IMR-90 (cell line): Measurements from ENCODE around the gene GNGT1. TPM values are rescaled to one million over a fixed set of nuclear protein-coding genes. Genes with fewer than 3 reads are reported as not detected.

Source experiments
- ATAC-seq: fragments of 200-7000 bp; cut with Tn5 transposase; 2 replicates; pipeline ENCODE4 v1.9.1; 2020; ENCODE audit warnings: low read depth, mild to moderate bottlenecking, moderate library complexity
- BruUV-seq: library from RNA; stranded (reverse); fragments of 400-500 nt; replicated peaks from 2 replicates; lab custom pipeline; 2021; lab: Mats Ljungman, UMichigan
- CTCF ChIA-PET: fragments of 300-600 bp; formaldehyde crosslinking; extraction: SDS; loops from one replicate; lab custom pipeline; 2021; ENCODE audit warnings: antibody characterized with exemption; lab: Yijun Ruan, JAX
- POLR2A ChIA-PET: fragments of 300-600 bp; sonication (Branson Sonifier 250); formaldehyde crosslinking; loops from one replicate; lab custom pipeline; 2022; ENCODE audit warnings: antibody characterized with exemption; ENCODE audit not compliant: unreplicated experiment; lab: Charles Lee
- DNase-seq: peaks from one replicate; pipeline ENCODE4 v3.0.0; 2013
- H2AFZ ChIP-seq: replicated peaks from 2 replicates; pipeline ENCODE3; 2013; ENCODE audit warnings: low read length, mild to moderate bottlenecking; ENCODE audit not compliant: poor library complexity
- H2AK5ac ChIP-seq: 2 replicates; pipeline ENCODE4 v1.6.1; 2013; ENCODE audit warnings: low read depth, low read length, inconsistent platforms
- H2AK9ac ChIP-seq: replicated peaks from 2 replicates; pipeline ENCODE3; 2013; ENCODE audit warnings: mild to moderate bottlenecking, low read depth, low read length, moderate library complexity; ENCODE audit not compliant: poor library complexity
- H2BK120ac ChIP-seq: 2 replicates; pipeline ENCODE4 v1.6.1; 2013; ENCODE audit warnings: low read depth, low read length, inconsistent platforms
- H2BK15ac ChIP-seq: 3 replicates; pipeline ENCODE4 v1.6.1; 2013; ENCODE audit warnings: low read depth, low read length, inconsistent platforms
- H2BK20ac ChIP-seq: 2 replicates; pipeline ENCODE4 v1.6.1; 2013; ENCODE audit warnings: low read depth, mild to moderate bottlenecking, inconsistent platforms, low read length, moderate library complexity
- H2BK5ac ChIP-seq: 2 replicates; pipeline ENCODE4 v1.6.1; 2013; ENCODE audit warnings: mild to moderate bottlenecking, low read depth, low read length, inconsistent platforms; ENCODE audit not compliant: poor library complexity, severe bottlenecking
- H3K14ac ChIP-seq: replicated peaks from 2 replicates; pipeline ENCODE4 v1.6.1; 2013; ENCODE audit warnings: low read depth, low read length, inconsistent platforms
- H3K18ac ChIP-seq: 2 replicates; pipeline ENCODE4 v1.6.1; 2013; ENCODE audit warnings: low read depth, low read length, control low read depth
- H3K23ac ChIP-seq: 2 replicates; pipeline ENCODE4 v1.6.1; 2013; ENCODE audit warnings: low read depth, low read length, inconsistent platforms
- H3K27ac ChIP-seq: 2 replicates; pipeline ENCODE4 v1.5.1; 2013; ENCODE audit warnings: mild to moderate bottlenecking, control low read depth, low read length; ENCODE audit not compliant: insufficient read depth
- H3K27me3 ChIP-seq: 2 replicates; pipeline ENCODE4 v1.6.1; 2013; ENCODE audit warnings: low read length; ENCODE audit not compliant: control insufficient read depth, insufficient read depth
- H3K36me3 ChIP-seq: 2 replicates; pipeline ENCODE4 v1.6.1; 2013; ENCODE audit warnings: low read length, mixed read lengths; ENCODE audit not compliant: control insufficient read depth, insufficient read depth
- H3K4ac ChIP-seq: 2 replicates; pipeline ENCODE4 v1.6.1; 2013; ENCODE audit warnings: low read depth, low read length, inconsistent platforms
- H3K4me1 ChIP-seq: 2 replicates; pipeline ENCODE4 v1.6.1; 2013; ENCODE audit warnings: low read length, mixed read lengths; ENCODE audit not compliant: control insufficient read depth, insufficient read depth
- H3K4me2 ChIP-seq: 2 replicates; pipeline ENCODE4 v1.6.1; 2013; ENCODE audit warnings: low read depth, mild to moderate bottlenecking, control low read depth, low read length, moderate library complexity
- H3K4me3 ChIP-seq: 2 replicates; pipeline ENCODE4 v1.5.1; 2013; ENCODE audit warnings: low read depth, mild to moderate bottlenecking, control low read depth, low read length, moderate library complexity; ENCODE audit not compliant: insufficient read depth
- H3K56ac ChIP-seq: 2 replicates; pipeline ENCODE4 v1.6.1; 2013; ENCODE audit warnings: low read length, inconsistent platforms; ENCODE audit not compliant: insufficient read depth; ENCODE audit errors: extremely low read depth
- H3K79me1 ChIP-seq, 2 experiments: 2 replicates each; pipeline ENCODE4 v1.6.1; 2013; ENCODE audit warnings: low read length in 2 of 2, inconsistent platforms in 1 of 2, low read depth in 1 of 2
- H3K9ac ChIP-seq: 2 replicates; pipeline ENCODE4 v1.6.1; 2013; ENCODE audit warnings: low read depth, low read length, control low read depth
- H3K9me1 ChIP-seq: 2 replicates; pipeline ENCODE4 v1.6.1; 2013; ENCODE audit warnings: low read length, inconsistent platforms; ENCODE audit not compliant: insufficient read depth
- H3K9me3 ChIP-seq: 2 replicates; pipeline ENCODE4 v1.6.1; 2013; ENCODE audit warnings: low read length; ENCODE audit not compliant: control insufficient read depth, insufficient read depth
- H4K20me1 ChIP-seq: 2 replicates; pipeline ENCODE4 v1.6.1; 2013; ENCODE audit warnings: low read length, inconsistent platforms; ENCODE audit not compliant: insufficient read depth
- H4K5ac ChIP-seq: 2 replicates; pipeline ENCODE4 v1.6.1; 2013; ENCODE audit warnings: mild to moderate bottlenecking, low read depth, low read length, control low read depth
- H4K8ac ChIP-seq, 2 experiments: 2 replicates each; pipeline ENCODE4 v1.6.1; 2013; ENCODE audit warnings: low read depth in 2 of 2, low read length in 2 of 2, control low read depth in 1 of 2, inconsistent platforms in 1 of 2
- H4K91ac ChIP-seq: 2 replicates; pipeline ENCODE4 v1.6.1; 2013; ENCODE audit warnings: low read depth, low read length, inconsistent platforms; ENCODE audit not compliant: insufficient read depth
- CEBPB ChIP-seq: IDR thresholded peaks from 2 replicates; pipeline ENCODE4 v1.6.1; 2012; ENCODE audit warnings: low read depth, low read length, improper control_type of control experiment
- MAZ ChIP-seq: IDR thresholded peaks from 2 replicates; pipeline ENCODE4 v1.6.1; 2012; ENCODE audit warnings: low read depth, mild to moderate bottlenecking, low read length, improper control_type of control experiment, moderate library complexity, borderline replicate concordance
- MXI1 ChIP-seq: IDR thresholded peaks from 2 replicates; pipeline ENCODE4 v1.6.1; 2012; ENCODE audit warnings: low read depth, mild to moderate bottlenecking, low read length, moderate library complexity, borderline replicate concordance
- RAD21 ChIP-seq: IDR thresholded peaks from 2 replicates; pipeline ENCODE4 v1.6.1; 2012; ENCODE audit warnings: low read length, improper control_type of control experiment
- RCOR1 ChIP-seq: IDR thresholded peaks from 2 replicates; pipeline ENCODE4 v1.6.1; 2012; ENCODE audit warnings: mild to moderate bottlenecking, low read length, improper control_type of control experiment; ENCODE audit not compliant: insufficient replicate concordance
- RFX5 ChIP-seq: IDR thresholded peaks from 2 replicates; pipeline ENCODE4 v1.8.0; 2012; ENCODE audit warnings: low read depth, mild to moderate bottlenecking, low read length, moderate library complexity
- WGBS, 2 experiments: methylation state at CpG; one replicate each; pipeline versions ENCODE4 v1.1.5 to v1.1.7; 2013; ENCODE audit warnings: missing lambda C conversion rate in 2 of 2; ENCODE audit not compliant: insufficient read length in 1 of 2; ENCODE audit errors: extremely low coverage in 2 of 2; 5-methylcytosine and 5-hydroxymethylcytosine counted together
- dilution Hi-C: fragments of 300-500 bp; cut with HindIII; formaldehyde crosslinking; loops from one replicate; pipeline ENCODE4 v1.14.3; 2018; ENCODE audit warnings: low sequenced_read_pairs; ENCODE audit not compliant: unreplicated experiment
- in situ Hi-C: fragments of 300-500 bp; cut with MboI; formaldehyde crosslinking; loops from 3 replicates; pipeline ENCODE4 v1.14.3; 2019; ENCODE audit warnings: low sequenced_read_pairs, inconsistent platforms, mixed read lengths
- intact Hi-C: fragments of 100-400 bp; cut with micrococcal nuclease; formaldehyde crosslinking; loops from 2 replicates; pipeline ENCODE4 v1.10.0; 2022
- polyA plus RNA-seq, 3 experiments: library from polyadenylated mRNA; depleted of rRNA; stranded (reverse); fragments of >200 nt; gene quantifications; 2 replicates each; pipeline ENCODE4 v1.2.3, GENCODE V29; 2012; ENCODE audit warnings: low replicate concordance in 1 of 3
- total RNA-seq: library from RNA; depleted of rRNA; stranded (reverse); fragments of >200 nt; gene quantifications from 2 replicates; pipeline ENCODE4 v1.2.3, GENCODE V29; 2012
- TF ChIP-seq, protein P1 (sequence below): fragments of 150-350 bp; IDR thresholded peaks from 2 replicates; pipeline ENCODE4 v1.6.1; 2017; ENCODE audit warnings: mild to moderate bottlenecking, antibody characterized with exemption, low read length, low read depth
- TF ChIP-seq, protein P2 (sequence below): conservative IDR thresholded peaks from 2 replicates; pipeline ENCODE4 v1.5.1; 2012; ENCODE audit warnings: mild to moderate bottlenecking, low read depth, low read length, improper control_type of control experiment
- TF ChIP-seq, protein P3 (sequence below): fragments of 150-350 bp; IDR thresholded peaks from 2 replicates; pipeline ENCODE4 v1.6.1; 2016; ENCODE audit warnings: low read depth, mild to moderate bottlenecking, low read length, moderate library complexity, borderline replicate concordance

Gene GNGT1
- total and polyA plus RNA-seq, 2 of the 4 experiments (the other 2 are of a cell fraction) = not detected

DNA sequence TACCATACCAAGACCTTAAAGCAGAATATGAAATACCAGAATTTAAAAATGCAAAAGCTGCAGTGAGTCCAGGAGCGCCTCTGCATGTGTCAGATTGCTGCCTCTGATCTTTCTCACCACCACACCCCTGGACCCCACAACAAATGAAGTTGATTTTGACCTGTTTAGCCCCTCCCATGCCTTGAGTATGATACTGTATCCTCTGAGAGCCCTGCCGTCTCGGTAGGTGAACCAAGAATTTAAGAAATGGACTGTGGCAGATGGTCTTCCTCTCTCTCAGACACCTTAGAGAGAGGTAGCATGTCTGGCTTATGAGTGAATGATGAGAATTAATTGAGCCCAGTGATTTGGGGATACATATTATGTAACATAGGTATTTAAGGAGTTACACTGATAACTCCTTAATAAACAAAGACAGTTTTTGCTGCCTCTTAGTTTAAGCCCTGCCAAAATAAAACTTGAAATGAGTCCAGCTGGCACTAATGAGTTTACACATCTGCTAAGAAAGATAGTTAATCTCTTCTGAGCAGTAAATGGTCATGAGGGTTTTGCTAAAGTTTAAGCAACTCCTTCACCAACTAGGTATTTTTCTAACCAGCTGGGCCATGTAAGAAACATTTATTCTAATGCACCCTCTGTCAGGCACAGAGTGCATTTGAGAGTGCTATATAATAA lies 11.3 kb upstream of the GNGT1 start:
- Histone ChIP-seq H3K27me3 (no peaks in the 10 kb centered on the region; the same call in 1 of the 2 replicates), H3K56ac (no peak overlapping the region), H4K8ac (no peak overlapping the region), H4K20me1 (no peaks in the 10 kb centered on the region), H4K91ac (no peak overlapping the region), H3K27ac (no peak overlapping the region), H2AK5ac (no peak overlapping the region), H2BK120ac (no peak overlapping the region), H3K23ac (no peak overlapping the region), H3K9me1 (no peaks in the 10 kb centered on the region), H2AK9ac (no peak overlapping the region), H3K4me3 (no peak overlapping the region), H3K9ac (no peak overlapping the region), H3K9me3 (no peaks in the 10 kb centered on the region), H2BK15ac (no peak overlapping the region), H3K4me1 (peaks cover 2% of the 10 kb centered on the region; the same call in 1 of the 2 replicates), H3K18ac (no peak overlapping the region), H3K36me3 (no peaks in the 10 kb centered on the region), H3K4ac (no peak overlapping the region), H3K79me1 (no peaks in the 10 kb centered on the region), H3K4me2 (no peak overlapping the region), H3K14ac (no peak overlapping the region), H2AFZ (no peak overlapping the region), H2BK5ac (no peak overlapping the region), H4K5ac (no peak overlapping the region), H2BK20ac (no peak overlapping the region)
- CTCF ChIA-PET = no interaction called here
- POLR2A ChIA-PET = no interaction called here
- intact Hi-C loops = loop anchor here (5.0 kb wide), 1 partner anchor 107 kb away; the partner anchor contains the start of gene BET1
- TF ChIP-seq, protein P1, sequence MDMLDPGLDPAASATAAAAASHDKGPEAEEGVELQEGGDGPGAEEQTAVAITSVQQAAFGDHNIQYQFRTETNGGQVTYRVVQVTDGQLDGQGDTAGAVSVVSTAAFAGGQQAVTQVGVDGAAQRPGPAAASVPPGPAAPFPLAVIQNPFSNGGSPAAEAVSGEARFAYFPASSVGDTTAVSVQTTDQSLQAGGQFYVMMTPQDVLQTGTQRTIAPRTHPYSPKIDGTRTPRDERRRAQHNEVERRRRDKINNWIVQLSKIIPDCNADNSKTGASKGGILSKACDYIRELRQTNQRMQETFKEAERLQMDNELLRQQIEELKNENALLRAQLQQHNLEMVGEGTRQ = no peak
- TF ChIP-seq MXI1 = no peak
- no peak for TF ChIP-seq RAD21
- TF ChIP-seq, protein P2, sequence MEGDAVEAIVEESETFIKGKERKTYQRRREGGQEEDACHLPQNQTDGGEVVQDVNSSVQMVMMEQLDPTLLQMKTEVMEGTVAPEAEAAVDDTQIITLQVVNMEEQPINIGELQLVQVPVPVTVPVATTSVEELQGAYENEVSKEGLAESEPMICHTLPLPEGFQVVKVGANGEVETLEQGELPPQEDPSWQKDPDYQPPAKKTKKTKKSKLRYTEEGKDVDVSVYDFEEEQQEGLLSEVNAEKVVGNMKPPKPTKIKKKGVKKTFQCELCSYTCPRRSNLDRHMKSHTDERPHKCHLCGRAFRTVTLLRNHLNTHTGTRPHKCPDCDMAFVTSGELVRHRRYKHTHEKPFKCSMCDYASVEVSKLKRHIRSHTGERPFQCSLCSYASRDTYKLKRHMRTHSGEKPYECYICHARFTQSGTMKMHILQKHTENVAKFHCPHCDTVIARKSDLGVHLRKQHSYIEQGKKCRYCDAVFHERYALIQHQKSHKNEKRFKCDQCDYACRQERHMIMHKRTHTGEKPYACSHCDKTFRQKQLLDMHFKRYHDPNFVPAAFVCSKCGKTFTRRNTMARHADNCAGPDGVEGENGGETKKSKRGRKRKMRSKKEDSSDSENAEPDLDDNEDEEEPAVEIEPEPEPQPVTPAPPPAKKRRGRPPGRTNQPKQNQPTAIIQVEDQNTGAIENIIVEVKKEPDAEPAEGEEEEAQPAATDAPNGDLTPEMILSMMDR = no peak
- no peak for TF ChIP-seq RFX5
- TF ChIP-seq RCOR1 = no peak
- TF ChIP-seq CEBPB = no peak
- no peak for TF ChIP-seq MAZ
- TF ChIP-seq, protein P3, sequence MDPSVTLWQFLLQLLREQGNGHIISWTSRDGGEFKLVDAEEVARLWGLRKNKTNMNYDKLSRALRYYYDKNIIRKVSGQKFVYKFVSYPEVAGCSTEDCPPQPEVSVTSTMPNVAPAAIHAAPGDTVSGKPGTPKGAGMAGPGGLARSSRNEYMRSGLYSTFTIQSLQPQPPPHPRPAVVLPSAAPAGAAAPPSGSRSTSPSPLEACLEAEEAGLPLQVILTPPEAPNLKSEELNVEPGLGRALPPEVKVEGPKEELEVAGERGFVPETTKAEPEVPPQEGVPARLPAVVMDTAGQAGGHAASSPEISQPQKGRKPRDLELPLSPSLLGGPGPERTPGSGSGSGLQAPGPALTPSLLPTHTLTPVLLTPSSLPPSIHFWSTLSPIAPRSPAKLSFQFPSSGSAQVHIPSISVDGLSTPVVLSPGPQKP = no peak
- in situ Hi-C loops = no loop called here
- DNase-seq (no peak), ATAC-seq (no peak)
- no CpG with 5 or more reads among the region's 3 CpGs for WGBS, 2 experiments
- BruUV-seq = no TSS peak
- dilution Hi-C loops = no loop called here
